ENCODE measurements around the gene ZC3H4.

GRCh38 chr19:47058621-47059022 is 55.0 kb downstream of the ZC3H4 start:
- TF ChIP-seq CTCF (IDR thresholded peaks at IDR 0.05; ENCODE audit: low read depth, low read length, missing input control), result no peak
- no peak for TF ChIP-seq JUND (IDR thresholded peaks at IDR 0.05)
- TF ChIP-seq TAF1 (conservative IDR thresholded peaks at IDR 0.05), result no peak
- TF ChIP-seq YY1 (IDR thresholded peaks at IDR 0.05), result no peak
- no peak for TF ChIP-seq RAD21 (IDR thresholded peaks at IDR 0.05)
- no peak for TF ChIP-seq REST (IDR thresholded peaks at IDR 0.05)
- no peak for TF ChIP-seq MAX (IDR thresholded peaks at IDR 0.05)
- TF ChIP-seq GABPA (IDR thresholded peaks at IDR 0.05 in 1 of 2, conservative IDR thresholded peaks at IDR 0.05 in 1 of 2), result no peak
- no peak for TF ChIP-seq HNF4A (conservative IDR thresholded peaks at IDR 0.05)
- TF ChIP-seq FOXA1 (IDR thresholded peaks at IDR 0.05), result no peak
- no peak for TF ChIP-seq RXRA (IDR thresholded peaks at IDR 0.05)
- peak; percentile 58 for TF ChIP-seq NR2F2 (IDR thresholded peaks at IDR 0.05)
- no peak for TF ChIP-seq SP1 (IDR thresholded peaks at IDR 0.05)

Data from liver (tissue), 3 donors.